IPS-18a (cell line): ENCODE results near the gene HLA-DQA1.
"Not testable (repeated sequence)": the region's sequence is repeated elsewhere in the genome, so short reads cannot be mapped to it uniquely, and the experiment has no call there.

Experiments used
- H3K27ac ChIP-seq: one replicate; pipeline ENCODE4 v1.5.1; 2013; ENCODE audit warnings: low read length
- H3K27me3 ChIP-seq: one replicate; pipeline ENCODE4 v1.6.1; 2013; ENCODE audit warnings: mild to moderate bottlenecking, low read length; ENCODE audit not compliant: control insufficient read depth, insufficient read depth
- H3K36me3 ChIP-seq: one replicate; pipeline ENCODE4 v1.6.1; 2013; ENCODE audit warnings: low read depth, low read length; ENCODE audit not compliant: control insufficient read depth
- H3K4me1 ChIP-seq: one replicate; pipeline ENCODE4 v1.6.1; 2013; ENCODE audit warnings: low read depth, low read length; ENCODE audit not compliant: control insufficient read depth
- H3K4me3 ChIP-seq: one replicate; pipeline ENCODE4 v1.5.1; 2013; ENCODE audit warnings: low read length
- H3K9ac ChIP-seq: one replicate; pipeline ENCODE4 v1.6.1; 2013; ENCODE audit warnings: mild to moderate bottlenecking, low read length, moderate library complexity
- H3K9me3 ChIP-seq: one replicate; pipeline ENCODE4 v1.6.1; 2013; ENCODE audit warnings: low read depth, low read length; ENCODE audit not compliant: control insufficient read depth

HLA-DQA1 gene

GRCh38 chr6:32641785-32642719 lies 4.8 kb downstream of the HLA-DQA1 start:
- not testable (repeated sequence) for H3K4me3 ChIP-seq, H3K9ac ChIP-seq, H3K27ac ChIP-seq, H3K27me3 ChIP-seq, H3K9me3 ChIP-seq, H3K4me1 ChIP-seq, H3K36me3 ChIP-seq

DNA sequence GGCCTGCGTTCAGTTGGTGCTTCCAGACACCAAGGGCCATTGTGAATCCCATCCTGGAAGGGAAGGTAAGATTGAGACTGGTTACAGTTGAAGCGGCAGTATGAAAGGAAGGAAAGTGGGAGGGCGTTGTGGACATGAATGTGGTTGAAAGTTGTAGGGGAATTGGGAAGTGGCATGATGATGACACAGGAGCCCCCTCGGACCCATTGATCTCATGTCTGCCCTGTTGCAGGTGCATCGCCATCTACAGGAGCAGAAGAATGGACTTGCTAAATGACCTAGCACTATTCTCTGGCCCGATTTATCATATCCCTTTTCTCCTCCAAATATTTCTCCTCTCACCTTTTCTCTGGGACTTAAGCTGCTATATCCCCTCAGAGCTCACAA lies 5.5 kb downstream of the HLA-DQA1 start:
- Histone ChIP-seq H3K27ac (no peak overlapping the region), H3K9me3 (no peaks in the 10 kb centered on the region), H3K9ac (no peak overlapping the region), H3K36me3 (no peaks in the 10 kb centered on the region), H3K4me3 (no peak overlapping the region), H3K27me3 (no peaks in the 10 kb centered on the region), H3K4me1 (no peaks in the 10 kb centered on the region)

DNA sequence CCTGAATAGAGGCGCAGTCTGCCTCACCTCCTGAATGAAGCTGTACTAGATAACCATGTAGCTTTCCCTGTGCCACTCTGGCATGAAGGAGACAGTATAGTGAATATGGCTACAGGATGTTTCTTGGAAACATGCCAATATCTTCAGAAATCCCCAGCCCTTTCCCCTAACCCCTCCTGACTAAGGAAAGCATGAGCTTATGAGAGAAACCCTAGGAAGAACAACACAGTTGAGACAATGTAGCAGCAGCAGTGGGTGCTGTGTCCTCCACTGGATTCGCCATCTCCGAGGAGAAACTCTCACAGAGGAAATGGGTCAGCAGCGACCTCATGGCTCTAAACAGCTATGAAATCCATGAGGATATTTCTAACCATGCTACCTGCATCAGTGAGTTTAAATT lies 6.7 kb downstream of the HLA-DQA1 start:
- H3K4me3 ChIP-seq = no peak overlapping the region
- no peak overlapping the region for H3K27ac ChIP-seq
- H3K9ac ChIP-seq = no peak overlapping the region
- no peaks in the 10 kb centered on the region for H3K27me3 ChIP-seq
- H3K4me1 ChIP-seq = no peaks in the 10 kb centered on the region
- H3K9me3 ChIP-seq = no peaks in the 10 kb centered on the region
- no peaks in the 10 kb centered on the region for H3K36me3 ChIP-seq

- no peaks in the 10 kb centered on the region for H3K9me3 ChIP-seq
- no peak overlapping the region for H3K4me3 ChIP-seq
- no peaks in the 10 kb centered on the region for H3K27me3 ChIP-seq
- no peaks in the 10 kb centered on the region for H3K36me3 ChIP-seq
- no peak overlapping the region for H3K9ac ChIP-seq
- H3K27ac ChIP-seq = no peak overlapping the region
- H3K4me1 ChIP-seq = no peaks in the 10 kb centered on the region
Measured at GRCh38 chr6:32645047-32645703, 8.0 kb downstream of the HLA-DQA1 start.

DNA sequence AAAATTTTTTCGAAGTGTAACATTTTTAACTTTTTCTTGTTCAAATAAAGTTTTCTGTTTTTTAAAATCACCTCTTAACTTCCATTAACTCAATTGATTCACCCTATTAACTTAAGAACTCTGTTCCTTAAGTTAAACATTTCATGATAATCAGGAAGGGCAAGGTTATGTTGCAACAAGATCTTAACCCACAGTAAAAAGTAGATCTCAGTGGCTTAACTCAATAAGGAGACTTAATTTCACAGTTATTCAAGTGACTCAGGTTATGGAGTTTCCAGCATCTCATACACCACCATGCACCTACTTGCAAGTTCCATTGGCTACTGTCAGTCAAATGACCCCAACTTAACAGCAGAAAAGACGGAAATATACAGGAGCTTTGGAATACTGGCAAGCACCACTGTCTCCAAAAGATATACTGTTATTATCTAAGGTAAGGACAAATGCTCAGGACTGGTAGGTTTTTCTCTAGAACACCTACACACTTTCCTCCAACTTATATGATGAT lies 18.1 kb downstream of the HLA-DQA1 start:
- no peaks in the 10 kb centered on the region for H3K36me3 ChIP-seq
- H3K9ac ChIP-seq = no peak overlapping the region
- no peaks in the 10 kb centered on the region for H3K27me3 ChIP-seq
- no peak overlapping the region for H3K27ac ChIP-seq
- no peak overlapping the region for H3K4me3 ChIP-seq
- H3K9me3 ChIP-seq = no peaks in the 10 kb centered on the region
- no peaks in the 10 kb centered on the region for H3K4me1 ChIP-seq

DNA sequence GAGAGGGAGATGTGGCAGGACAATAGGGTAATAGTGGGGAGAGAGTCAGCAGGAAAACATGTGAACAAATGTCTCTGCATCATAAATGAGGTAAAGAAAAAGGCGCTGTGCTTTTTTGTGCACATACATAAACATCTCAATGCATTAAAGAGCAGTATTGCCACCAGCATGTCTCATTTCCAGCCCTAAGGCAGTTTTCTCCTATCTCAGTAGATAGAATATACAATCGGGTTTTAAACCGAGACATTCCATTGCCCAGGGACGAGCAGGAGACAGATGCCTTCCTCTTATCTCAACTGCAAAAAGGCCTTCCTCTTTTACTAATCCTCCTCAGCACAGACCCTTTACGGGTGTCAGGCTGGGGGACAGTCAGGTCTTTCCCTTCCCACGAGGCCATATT lies 20.1 kb downstream of the HLA-DQA1 start:
- H3K9ac ChIP-seq, H3K9me3 ChIP-seq, H3K27ac ChIP-seq, H3K4me3 ChIP-seq, H3K4me1 ChIP-seq, H3K27me3 ChIP-seq, H3K36me3 ChIP-seq: not testable (repeated sequence)

- H3K4me3 ChIP-seq, H3K4me1 ChIP-seq, H3K9me3 ChIP-seq, H3K27me3 ChIP-seq, H3K27ac ChIP-seq, H3K9ac ChIP-seq, H3K36me3 ChIP-seq: not testable (repeated sequence)
Measured at GRCh38 chr6:32657819-32658218, 20.6 kb downstream of the HLA-DQA1 start.

DNA sequence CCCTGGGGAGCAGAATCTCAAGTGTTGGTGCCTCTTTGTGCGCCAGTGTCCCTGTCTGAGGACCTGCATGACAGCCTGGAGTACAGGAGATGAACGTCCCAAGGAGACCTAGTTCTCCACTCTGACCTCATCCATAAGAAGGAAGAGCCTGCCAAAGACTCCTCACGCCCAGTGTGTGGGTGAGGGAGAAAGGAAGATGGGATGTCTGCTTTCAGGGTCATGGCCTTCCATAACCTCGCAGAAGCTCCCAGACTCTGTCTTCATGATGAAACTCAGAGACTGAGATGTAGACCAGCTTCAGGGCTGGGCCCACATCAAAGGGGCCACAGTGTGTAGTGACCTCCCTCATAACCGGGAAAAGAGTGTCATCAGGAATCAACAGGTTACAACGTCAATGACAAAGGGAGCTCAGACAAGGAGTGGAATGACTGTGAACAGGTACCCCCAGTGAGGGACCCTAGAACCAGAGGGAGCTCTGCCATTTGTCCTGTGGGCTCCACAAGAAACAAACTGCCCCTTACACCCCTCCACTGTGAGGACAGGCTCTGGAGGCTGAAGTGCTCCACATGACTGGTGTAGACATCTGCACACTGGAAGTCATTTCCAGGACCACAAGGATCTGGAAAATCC lies 21.2 kb downstream of the HLA-DQA1 start:
- Histone ChIP-seq H3K9ac (no peak overlapping the region), H3K4me3 (no peak overlapping the region), H3K9me3 (no peaks in the 10 kb centered on the region), H3K27ac (no peak overlapping the region), H3K4me1 (no peaks in the 10 kb centered on the region), H3K27me3 (no peaks in the 10 kb centered on the region), H3K36me3 (no peaks in the 10 kb centered on the region)

DNA sequence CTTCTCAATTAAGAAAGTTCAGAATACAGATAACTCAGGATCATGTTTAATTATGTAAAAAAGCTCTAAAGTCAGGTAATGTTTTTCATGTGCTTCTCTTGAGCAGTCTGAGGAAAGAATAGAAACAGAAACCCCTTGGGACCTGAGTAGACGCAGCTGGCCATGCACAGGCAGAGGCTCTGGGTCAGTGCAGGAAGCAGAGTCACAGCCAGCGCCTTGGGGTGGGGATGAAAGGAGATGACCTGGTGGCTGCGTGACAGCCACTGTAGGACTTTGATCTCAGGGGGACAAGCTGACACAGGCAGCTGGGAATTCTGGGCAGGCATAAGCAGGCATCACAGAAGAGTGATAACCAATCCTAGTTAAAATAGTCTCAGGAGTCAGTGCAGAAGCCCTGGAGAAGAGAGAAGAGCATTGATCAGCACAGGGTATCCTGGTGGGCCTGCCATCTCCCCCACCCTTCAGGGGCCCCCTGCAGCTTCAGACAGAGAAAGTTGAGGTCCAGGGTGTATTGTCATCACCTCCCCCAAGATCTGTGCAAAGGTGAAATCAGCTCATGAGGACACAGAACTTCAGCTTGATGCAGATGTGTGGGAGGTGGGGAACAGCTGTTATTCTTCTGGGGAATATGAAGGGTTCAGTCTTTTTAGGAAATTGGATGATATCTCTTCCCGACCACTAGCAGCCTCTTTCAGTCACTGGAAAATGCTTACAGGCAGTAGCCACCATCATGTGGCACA lies 22.8 kb downstream of the HLA-DQA1 start:
- Histone ChIP-seq H3K27me3 (no peaks in the 10 kb centered on the region), H3K9me3 (no peaks in the 10 kb centered on the region), H3K9ac (no peak overlapping the region), H3K36me3 (no peaks in the 10 kb centered on the region), H3K4me3 (no peak overlapping the region), H3K27ac (no peak overlapping the region), H3K4me1 (no peaks in the 10 kb centered on the region)

DNA sequence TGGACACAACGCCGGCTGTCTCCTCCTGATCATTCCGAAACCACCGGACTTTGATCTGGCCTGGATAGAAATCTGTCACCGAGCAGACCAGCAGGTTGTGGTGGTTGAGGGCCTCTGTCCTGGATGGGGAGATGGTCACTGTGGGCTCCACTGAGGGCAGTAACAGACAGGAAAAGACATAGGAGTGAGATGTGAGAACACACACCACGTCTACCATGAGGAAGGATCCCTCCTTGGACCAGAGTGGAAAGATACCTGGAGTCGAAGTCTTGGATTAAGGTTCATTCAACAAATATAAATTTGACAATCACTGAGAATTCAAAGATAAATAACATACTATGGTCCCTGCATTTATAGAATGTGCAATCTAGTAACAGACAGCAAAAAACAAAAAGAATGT lies 24.9 kb downstream of the HLA-DQA1 start:
- H3K4me1 ChIP-seq = no peaks in the 10 kb centered on the region
- H3K27me3 ChIP-seq = peaks cover 10% of the 10 kb centered on the region

GRCh38 chr6:32662836-32663235 lies 25.6 kb downstream of the HLA-DQA1 start:
- Histone ChIP-seq H3K4me1 (no peaks in the 10 kb centered on the region), H3K9ac (no peak overlapping the region), H3K27ac (no peak overlapping the region), H3K27me3 (peaks cover 10% of the 10 kb centered on the region), H3K9me3 (no peaks in the 10 kb centered on the region), H3K36me3 (no peaks in the 10 kb centered on the region), H3K4me3 (no peak overlapping the region)

More for the DNA sequence above, 24.9 kb downstream of the HLA-DQA1 start:
- no peaks in the 10 kb centered on the region for H3K9me3 ChIP-seq
- no peak overlapping the region for H3K4me3 ChIP-seq
- no peak overlapping the region for H3K27ac ChIP-seq
- no peaks in the 10 kb centered on the region for H3K36me3 ChIP-seq
- no peak overlapping the region for H3K9ac ChIP-seq
